Measurements from ENCODE around the gene PARD3.

The PARD3 gene

GRCh38 chr10:34154383-34154900 is 660.7 kb downstream of the PARD3 start:
- DNase-seq (ENCODE audit: low spot score), result no peak

- DNase-seq (ENCODE audit: low spot score), result no peak
Observed at GRCh38 chr10:34153663-34154382, 661.3 kb downstream of the PARD3 start.

GRCh38 chr10:34152434-34152833 is 662.7 kb downstream of the PARD3 start:
- DNase-seq (ENCODE audit: low spot score), result no peak

DNA sequence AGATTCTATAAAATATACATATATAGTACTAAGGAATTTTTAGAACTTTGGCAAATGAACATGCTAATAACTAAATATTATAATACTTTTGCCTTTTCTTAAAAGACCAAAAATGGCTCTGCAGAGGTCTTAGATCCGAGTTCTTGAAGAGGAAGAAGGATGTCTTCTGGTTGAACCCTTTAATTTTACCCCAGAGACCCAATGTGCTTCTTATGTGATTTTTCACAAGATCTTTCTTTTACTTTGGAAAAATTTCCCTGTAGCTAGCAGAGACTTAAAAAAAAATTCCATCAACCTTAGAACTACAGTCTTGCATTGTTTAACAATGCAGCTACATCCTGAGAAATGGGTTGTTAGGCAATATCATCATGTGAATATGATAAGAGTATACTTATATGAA is 663.2 kb downstream of the PARD3 start:
- no peak for DNase-seq (ENCODE audit: low spot score)

DNA sequence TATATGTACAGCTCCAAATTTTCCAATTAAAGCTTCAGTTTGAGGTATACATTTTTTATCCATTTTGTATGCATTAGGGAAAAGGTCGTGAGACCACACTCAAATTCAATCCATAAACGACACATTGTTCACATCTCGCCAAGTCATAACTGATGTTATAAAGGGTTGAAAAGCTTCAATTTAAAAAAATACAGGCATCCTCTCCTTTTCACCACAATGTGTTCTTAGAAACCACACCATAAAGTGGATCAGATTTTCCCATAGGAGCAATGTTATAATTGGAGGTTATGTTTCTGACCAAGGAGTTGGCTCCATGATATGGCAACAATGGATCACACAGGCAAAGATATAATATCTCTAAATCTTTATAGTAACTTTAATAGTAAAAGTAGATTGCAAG is 663.6 kb downstream of the PARD3 start:
- DNase-seq (ENCODE audit: low spot score), result no peak

GRCh38 chr10:34150103-34150502 is 665.0 kb downstream of the PARD3 start:
- no peak for DNase-seq (ENCODE audit: low spot score)

DNA sequence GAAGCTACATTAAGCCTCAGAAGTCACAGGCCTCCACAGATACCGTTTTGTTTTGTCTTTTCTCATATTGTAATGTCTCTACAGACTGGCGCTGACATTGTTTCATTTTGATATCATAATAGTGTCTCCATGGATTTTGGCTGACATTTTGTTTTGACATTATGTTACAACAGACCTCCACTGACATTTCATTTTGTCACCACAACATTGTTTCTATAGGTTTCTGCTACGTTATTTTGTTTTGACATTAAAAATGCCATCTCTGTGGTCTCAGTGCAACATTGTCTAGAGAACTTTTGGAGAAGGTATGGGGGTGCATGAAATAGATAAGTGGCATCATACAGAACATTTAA is 666.8 kb downstream of the PARD3 start:
- no peak for DNase-seq (ENCODE audit: low spot score)

GRCh38 chr10:34147641-34148304 is 667.3 kb downstream of the PARD3 start:
- no peak for DNase-seq (ENCODE audit: low spot score)

GRCh38 chr10:34145715-34146114 is 669.4 kb downstream of the PARD3 start:
- DNase-seq (ENCODE audit: low spot score), result no peak

- DNase-seq (ENCODE audit: low spot score), result no peak
Observed at GRCh38 chr10:34143466-34143865, 671.6 kb downstream of the PARD3 start.

GRCh38 chr10:34141032-34141680 is 673.9 kb downstream of the PARD3 start:
- DNase-seq (ENCODE audit: low spot score), result no peak

GRCh38 chr10:34139559-34139958 is 675.5 kb downstream of the PARD3 start:
- no peak for DNase-seq (ENCODE audit: low spot score)

DNA sequence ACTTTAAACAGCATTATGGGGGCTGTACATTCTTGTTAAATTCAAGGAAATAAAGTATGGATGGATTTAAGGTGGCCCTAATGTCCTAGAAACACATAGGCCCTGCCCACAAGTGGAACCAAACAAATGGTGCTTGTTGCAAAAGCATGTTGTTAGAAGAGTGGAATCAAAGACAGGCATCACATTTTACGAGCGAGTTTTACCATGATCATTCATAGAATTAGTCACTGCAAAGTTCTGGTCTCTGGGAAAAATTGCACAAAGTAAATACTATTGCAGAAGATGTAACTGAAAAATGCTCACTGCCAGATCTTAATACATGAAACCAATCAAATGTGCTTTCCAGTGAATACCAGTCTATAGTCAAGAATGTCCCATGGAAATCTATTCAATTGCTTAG is 677.1 kb downstream of the PARD3 start:
- DNase-seq (ENCODE audit: low spot score), result no peak

DNA sequence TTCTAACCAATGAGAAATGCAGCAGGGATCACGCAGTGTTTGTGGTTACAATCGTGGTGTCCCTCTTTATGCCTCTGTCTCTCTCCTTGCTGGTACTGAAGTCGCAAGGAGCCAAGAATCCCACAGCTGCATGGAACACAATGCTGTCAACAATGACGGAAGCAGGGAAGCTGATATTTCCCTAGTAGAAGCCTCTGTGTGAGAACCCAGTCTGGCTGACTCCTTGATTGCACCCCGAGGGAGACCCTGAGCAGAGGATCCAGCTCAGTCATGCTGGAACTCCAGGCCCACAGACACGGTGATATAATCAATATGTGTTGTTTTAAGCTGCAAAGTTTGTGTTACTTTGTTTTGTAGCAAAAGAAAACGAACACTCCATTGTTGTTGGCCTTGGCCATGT is 677.9 kb downstream of the PARD3 start:
- DNase-seq (ENCODE audit: low spot score), result no peak

DNA sequence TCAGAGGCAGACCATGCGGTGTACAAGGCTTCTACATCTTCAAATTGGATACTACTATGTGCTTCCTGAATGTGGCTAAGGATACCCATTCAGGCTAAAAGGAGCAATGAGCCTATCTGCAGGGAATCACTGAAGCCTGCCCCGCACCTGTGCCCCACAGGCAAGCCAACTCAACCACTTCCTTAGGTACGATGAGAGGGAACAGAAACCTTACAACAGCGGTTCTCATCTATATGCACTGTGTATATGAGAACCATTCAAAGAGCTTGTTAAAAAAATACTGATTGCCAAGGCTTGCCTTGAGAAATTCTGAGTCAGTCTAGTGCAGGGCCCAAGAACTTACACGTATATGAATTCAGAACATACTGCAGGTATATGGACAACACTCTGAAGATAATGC is 679.6 kb downstream of the PARD3 start:
- DNase-seq (ENCODE audit: low spot score), result no peak

GRCh38 chr10:34134602-34135001 is 680.5 kb downstream of the PARD3 start:
- DNase-seq (ENCODE audit: low spot score), result no peak

GRCh38 chr10:34133406-34133805 is 681.7 kb downstream of the PARD3 start:
- DNase-seq (ENCODE audit: low spot score), result no peak

- no peak for DNase-seq (ENCODE audit: low spot score)
Observed at GRCh38 chr10:34131152-34131551, 683.9 kb downstream of the PARD3 start.

- DNase-seq (ENCODE audit: low spot score), result no peak
Observed at GRCh38 chr10:34127676-34128075, 687.4 kb downstream of the PARD3 start.

DNA sequence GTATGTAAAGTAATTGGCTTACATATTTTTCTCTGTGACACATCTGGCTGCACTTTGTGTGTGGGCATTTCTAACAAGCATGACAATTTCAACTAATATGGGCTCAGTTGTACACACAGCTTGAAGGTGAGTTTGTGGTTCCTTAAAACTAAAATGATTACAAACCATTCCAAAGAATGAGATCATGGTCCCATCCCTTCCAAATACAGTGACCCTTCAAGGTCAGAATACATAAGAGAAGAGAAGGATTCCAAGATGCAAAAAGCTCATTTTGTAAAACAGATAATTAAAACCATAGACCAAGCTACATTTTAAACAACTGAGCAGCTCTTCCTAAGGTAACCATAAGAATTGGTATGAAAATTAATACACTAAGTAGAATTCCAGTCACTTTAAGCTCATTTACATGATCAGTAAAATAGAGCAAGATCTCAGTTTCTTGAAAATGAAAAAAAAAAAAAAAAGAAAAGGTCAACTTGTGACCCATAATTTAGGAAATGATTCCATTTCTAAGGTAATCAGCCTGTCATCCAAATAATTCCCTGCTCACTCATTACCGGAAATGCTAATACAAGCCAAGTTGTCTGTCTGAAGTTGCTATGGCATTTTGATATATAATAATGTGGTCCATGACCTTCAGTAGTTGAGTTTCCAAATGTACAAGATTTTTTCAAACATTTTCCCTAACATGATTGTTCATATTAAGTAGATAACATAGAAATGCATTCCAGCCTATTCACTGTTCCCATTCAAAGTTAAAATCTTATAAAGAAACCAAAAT is 688.5 kb downstream of the PARD3 start:
- DNase-seq (ENCODE audit: low spot score), result no peak

DNA sequence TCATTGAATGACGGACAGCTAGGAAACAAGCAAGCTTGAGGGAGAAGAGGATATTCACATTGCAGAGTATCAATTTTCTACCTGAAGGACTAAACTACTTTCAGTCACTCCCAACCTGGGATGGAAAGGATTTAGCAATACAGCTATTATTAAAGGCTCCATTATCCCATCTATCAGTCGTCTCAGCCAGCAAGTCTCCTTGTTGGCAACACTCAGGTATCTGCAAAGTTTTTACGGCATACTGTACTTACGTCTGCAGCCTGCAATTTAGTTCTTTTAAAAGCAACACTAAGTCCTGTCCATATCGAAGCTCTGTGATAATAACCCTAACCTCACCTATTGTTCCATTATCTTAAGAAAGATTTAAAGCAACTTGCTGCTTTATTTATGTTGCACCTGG is 689.4 kb downstream of the PARD3 start:
- no peak for DNase-seq (ENCODE audit: low spot score)

GRCh38 chr10:34124522-34125035 is 690.5 kb downstream of the PARD3 start:
- DNase-seq (ENCODE audit: low spot score), result no peak
